ENCODE results near the gene RGS9. TPM values are rescaled to one million over a fixed set of nuclear protein-coding genes. Genes with fewer than 3 reads are reported as not detected.
A peak's percentile ranks its signal among the peaks of the same experiment; 100 is the strongest.
"Not testable (repeated sequence)": the region's sequence is repeated elsewhere in the genome, so short reads cannot be mapped to it uniquely, and the experiment has no call there.

RGS9 gene
- total RNA-seq, 1 donor from 2014 or later, result 8.5 TPM

DNA sequence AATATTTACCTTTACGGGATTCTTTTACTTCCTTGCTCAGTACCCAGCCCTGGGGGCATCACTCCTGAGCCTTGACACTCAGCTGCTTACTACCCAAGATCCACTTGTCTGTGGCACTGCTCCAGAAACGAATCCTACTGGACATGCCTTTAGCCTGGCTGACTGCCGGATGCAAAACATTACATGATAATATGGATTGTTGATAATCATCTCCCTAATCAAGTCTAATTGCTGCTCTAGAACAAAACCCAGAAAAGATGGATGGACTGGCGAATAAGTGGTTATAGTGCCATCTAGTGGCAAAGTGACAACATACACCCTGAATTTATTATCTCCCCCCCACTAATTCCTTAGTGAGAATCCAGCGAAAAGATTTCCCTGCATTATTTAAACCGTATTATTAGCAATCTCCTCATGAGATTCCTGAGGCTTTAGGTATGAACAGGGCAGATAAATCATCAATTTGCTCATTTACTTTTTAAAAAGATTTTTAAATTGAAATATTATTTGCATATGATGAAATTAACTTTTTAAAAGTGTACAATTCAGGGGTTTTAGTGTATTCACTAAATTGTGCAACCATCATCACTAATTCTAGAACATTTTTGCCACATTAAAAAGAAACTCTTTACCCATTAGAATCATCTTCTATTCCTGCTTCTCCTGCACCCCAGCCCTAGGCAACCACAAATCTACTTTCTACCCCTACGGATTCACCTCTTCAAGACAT, 61.6 kb downstream of the RGS9 start:
- no peaks in the 10 kb centered on the region for H3K9me3 Mint-ChIP-seq (ENCODE audit: unreplicated experiment)
- H3K4me3 Mint-ChIP-seq (ENCODE audit: unreplicated experiment), result no peak overlapping the region
- no peaks in the 10 kb centered on the region for H3K36me3 Mint-ChIP-seq (ENCODE audit: low read depth, unreplicated experiment)
- no peak for DNase-seq (ENCODE audit: low spot score)
- H3K27me3 Mint-ChIP-seq (ENCODE audit: unreplicated experiment), result peaks cover 2% of the 10 kb centered on the region
- peaks cover 4% of the 10 kb centered on the region for H3K4me1 Mint-ChIP-seq (ENCODE audit: unreplicated experiment)
- H3K27ac Mint-ChIP-seq (ENCODE audit: unreplicated experiment), result no peak overlapping the region
- TF ChIP-seq, protein P1, sequence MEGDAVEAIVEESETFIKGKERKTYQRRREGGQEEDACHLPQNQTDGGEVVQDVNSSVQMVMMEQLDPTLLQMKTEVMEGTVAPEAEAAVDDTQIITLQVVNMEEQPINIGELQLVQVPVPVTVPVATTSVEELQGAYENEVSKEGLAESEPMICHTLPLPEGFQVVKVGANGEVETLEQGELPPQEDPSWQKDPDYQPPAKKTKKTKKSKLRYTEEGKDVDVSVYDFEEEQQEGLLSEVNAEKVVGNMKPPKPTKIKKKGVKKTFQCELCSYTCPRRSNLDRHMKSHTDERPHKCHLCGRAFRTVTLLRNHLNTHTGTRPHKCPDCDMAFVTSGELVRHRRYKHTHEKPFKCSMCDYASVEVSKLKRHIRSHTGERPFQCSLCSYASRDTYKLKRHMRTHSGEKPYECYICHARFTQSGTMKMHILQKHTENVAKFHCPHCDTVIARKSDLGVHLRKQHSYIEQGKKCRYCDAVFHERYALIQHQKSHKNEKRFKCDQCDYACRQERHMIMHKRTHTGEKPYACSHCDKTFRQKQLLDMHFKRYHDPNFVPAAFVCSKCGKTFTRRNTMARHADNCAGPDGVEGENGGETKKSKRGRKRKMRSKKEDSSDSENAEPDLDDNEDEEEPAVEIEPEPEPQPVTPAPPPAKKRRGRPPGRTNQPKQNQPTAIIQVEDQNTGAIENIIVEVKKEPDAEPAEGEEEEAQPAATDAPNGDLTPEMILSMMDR (IDR thresholded peaks at IDR 0.05; ENCODE audit: unreplicated experiment), result peak; percentile 92

DNA sequence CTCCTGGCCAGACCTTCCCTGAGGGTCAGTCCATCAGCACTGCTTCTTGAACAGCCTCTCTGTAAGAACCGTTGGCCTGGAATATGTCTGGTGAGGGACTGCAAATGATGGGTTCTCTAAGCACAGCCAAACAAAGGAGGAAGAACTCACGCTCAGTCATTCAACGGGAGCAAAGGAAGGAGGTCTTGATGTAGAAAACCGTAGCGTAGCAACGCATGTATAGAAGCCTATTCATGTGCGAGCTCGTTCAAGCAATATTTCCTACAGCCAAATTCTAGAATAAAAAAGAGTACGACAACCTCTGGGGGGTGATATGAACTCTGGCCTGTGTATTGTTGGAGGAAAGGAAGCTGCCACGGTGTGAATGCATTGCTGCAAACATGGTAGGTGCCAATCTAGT, 64.2 kb downstream of the RGS9 start:
- DNase-seq (ENCODE audit: low spot score), result no peak
- Mint-ChIP-seq H3K27ac (ENCODE audit: unreplicated experiment) (no peak overlapping the region), H3K27me3 (ENCODE audit: unreplicated experiment) (no peaks in the 10 kb centered on the region), H3K36me3 (ENCODE audit: low read depth, unreplicated experiment) (no peaks in the 10 kb centered on the region), H3K9me3 (ENCODE audit: unreplicated experiment) (no peaks in the 10 kb centered on the region), H3K4me1 (ENCODE audit: unreplicated experiment) (peaks cover 4% of the 10 kb centered on the region), H3K4me3 (ENCODE audit: unreplicated experiment) (no peak overlapping the region)
- TF ChIP-seq, protein P1 (IDR thresholded peaks at IDR 0.05; ENCODE audit: unreplicated experiment), result no peak

DNA sequence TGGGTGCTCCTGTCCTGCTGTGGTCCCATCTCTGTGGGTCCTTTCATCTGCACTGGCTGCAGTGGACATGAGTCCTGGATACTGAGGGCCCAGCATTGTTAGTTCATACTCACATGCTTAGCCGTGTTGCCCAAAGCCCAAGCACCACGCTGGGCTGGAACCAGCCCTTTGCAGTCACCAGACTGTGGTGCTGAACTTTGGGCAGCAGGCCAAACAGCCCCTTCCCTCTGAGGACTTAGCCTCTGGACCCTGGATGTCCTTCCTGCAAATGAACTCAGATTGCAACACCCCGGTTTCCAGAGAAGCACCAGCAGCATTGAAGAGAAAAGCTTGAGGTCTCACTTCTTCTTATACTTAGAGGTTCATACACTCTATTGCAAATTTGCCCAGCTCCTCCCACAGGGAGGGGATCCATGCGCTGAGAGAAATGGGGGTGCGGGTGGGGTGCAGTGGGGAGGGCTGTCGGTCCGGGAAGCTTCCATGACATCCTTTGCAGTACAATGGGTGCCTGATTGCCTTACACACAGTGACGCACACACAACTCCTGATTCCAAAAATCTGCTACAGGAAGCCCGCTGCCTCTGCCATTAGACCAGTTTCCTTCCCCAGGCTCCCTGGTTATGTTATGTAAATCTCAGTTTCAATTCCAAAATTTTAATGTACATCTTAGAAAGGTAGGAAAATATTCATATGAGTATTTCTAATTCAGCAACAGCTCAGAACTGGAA, 65.8 kb downstream of the RGS9 start:
- H3K4me3 Mint-ChIP-seq (ENCODE audit: unreplicated experiment), result no peak overlapping the region

DNA sequence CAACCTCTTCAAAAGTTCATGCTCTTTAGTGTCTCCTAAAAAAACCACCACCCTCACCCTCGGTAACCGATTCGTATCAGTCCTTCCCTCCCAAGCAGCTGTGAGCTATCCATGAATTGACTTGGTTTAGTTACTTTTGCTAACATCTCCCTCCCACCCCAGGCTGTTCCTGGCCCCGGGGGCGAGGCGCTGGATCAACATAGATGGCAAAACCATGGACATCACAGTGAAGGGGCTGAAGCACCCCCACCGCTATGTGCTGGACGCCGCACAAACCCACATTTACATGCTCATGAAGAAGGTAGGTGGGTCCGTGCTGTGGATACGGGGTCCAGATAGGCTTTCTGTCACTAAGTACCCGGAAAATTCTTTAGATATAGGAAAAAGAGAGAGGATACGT, 66.8 kb downstream of the RGS9 start:
- H3K27me3 Mint-ChIP-seq (ENCODE audit: unreplicated experiment), result no peaks in the 10 kb centered on the region
- no peaks in the 10 kb centered on the region for H3K36me3 Mint-ChIP-seq (ENCODE audit: low read depth, unreplicated experiment)
- peaks cover 4% of the 10 kb centered on the region for H3K4me1 Mint-ChIP-seq (ENCODE audit: unreplicated experiment)
- H3K27ac Mint-ChIP-seq (ENCODE audit: unreplicated experiment), result no peak overlapping the region
- TF ChIP-seq, protein P1 (IDR thresholded peaks at IDR 0.05; ENCODE audit: unreplicated experiment), result no peak
- no peak overlapping the region for H3K4me3 Mint-ChIP-seq (ENCODE audit: unreplicated experiment)
- no peak for DNase-seq (ENCODE audit: low spot score)
- no peaks in the 10 kb centered on the region for H3K9me3 Mint-ChIP-seq (ENCODE audit: unreplicated experiment)

More for the DNA sequence above, 65.8 kb downstream of the RGS9 start:
- H3K4me1 Mint-ChIP-seq (ENCODE audit: unreplicated experiment), result peaks cover 4% of the 10 kb centered on the region
- TF ChIP-seq, protein P1 (IDR thresholded peaks at IDR 0.05; ENCODE audit: unreplicated experiment), result no peak
- no peaks in the 10 kb centered on the region for H3K36me3 Mint-ChIP-seq (ENCODE audit: low read depth, unreplicated experiment)
- no peak for DNase-seq (ENCODE audit: low spot score)
- no peaks in the 10 kb centered on the region for H3K9me3 Mint-ChIP-seq (ENCODE audit: unreplicated experiment)
- H3K27ac Mint-ChIP-seq (ENCODE audit: unreplicated experiment), result no peak overlapping the region
- H3K27me3 Mint-ChIP-seq (ENCODE audit: unreplicated experiment), result no peaks in the 10 kb centered on the region

DNA sequence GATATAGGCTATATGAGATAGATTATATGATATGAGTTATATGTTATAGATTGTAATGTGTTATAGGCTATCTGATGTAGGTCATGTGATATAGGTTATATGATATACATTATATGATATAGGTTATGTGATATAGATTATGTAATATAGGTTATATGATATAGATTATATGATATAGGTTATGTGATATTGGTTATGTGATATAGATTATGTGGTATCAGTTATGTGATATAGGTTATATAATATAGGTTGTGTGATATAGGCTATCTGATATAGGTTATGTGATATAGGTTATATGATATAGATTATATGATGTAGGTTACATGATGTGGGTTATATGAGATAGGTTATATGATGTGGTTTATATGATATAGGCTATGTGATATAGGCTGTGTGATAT, 68.5 kb downstream of the RGS9 start:
- H3K4me3 Mint-ChIP-seq (ENCODE audit: unreplicated experiment), result no peak overlapping the region
- no peaks in the 10 kb centered on the region for H3K9me3 Mint-ChIP-seq (ENCODE audit: unreplicated experiment)
- TF ChIP-seq, protein P1 (IDR thresholded peaks at IDR 0.05; ENCODE audit: unreplicated experiment), result no peak
- DNase-seq (ENCODE audit: low spot score), result no peak
- H3K27ac Mint-ChIP-seq (ENCODE audit: unreplicated experiment), result no peak overlapping the region
- peaks cover 4% of the 10 kb centered on the region for H3K4me1 Mint-ChIP-seq (ENCODE audit: unreplicated experiment)
- H3K36me3 Mint-ChIP-seq (ENCODE audit: low read depth, unreplicated experiment), result peaks cover 7% of the 10 kb centered on the region
- no peaks in the 10 kb centered on the region for H3K27me3 Mint-ChIP-seq (ENCODE audit: unreplicated experiment)

DNA sequence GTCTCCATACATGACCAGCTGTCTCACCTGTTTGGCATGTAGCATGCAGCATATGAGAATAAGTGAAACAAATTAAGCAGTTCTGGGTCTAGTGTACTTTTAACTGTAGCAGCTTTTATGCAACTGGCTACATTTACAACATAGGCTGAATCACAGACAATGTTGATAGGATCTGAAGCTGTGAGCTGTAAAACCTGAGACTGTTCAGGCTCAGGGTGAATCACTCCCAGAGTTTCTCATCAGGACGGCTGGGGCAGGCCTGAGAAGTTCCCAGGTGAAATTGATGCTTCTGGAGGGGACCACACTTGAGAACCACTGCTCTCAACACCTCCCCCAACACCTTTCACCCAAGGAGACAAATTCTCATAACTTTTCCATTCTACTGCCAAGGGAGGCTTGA, 70.3 kb downstream of the RGS9 start:
- not testable (repeated sequence) for H3K9me3 Mint-ChIP-seq (ENCODE audit: unreplicated experiment); H3K27ac Mint-ChIP-seq (ENCODE audit: unreplicated experiment); H3K4me3 Mint-ChIP-seq (ENCODE audit: unreplicated experiment); H3K27me3 Mint-ChIP-seq (ENCODE audit: unreplicated experiment); DNase-seq (ENCODE audit: low spot score); H3K4me1 Mint-ChIP-seq (ENCODE audit: unreplicated experiment)
- peaks cover 16% of the 10 kb centered on the region for H3K36me3 Mint-ChIP-seq (ENCODE audit: low read depth, unreplicated experiment)

All from endothelial cell (in vitro differentiated cells).